NCI-H748 treated with DMSO at 0.1 percent for 48 hours (cell line): ENCODE data around the gene ATP5F1C.

ENCODE experiments used
- DNase-seq: peaks from one replicate; lab custom pipeline; 2025; lab: John Stamatoyannopoulos, UW

ATP5F1C gene

GRCh38 chr10:7794251-7795026 is 6.5 kb downstream of the ATP5F1C start:
- no peak for DNase-seq

GRCh38 chr10:7795605-7796004 is 7.6 kb downstream of the ATP5F1C start:
- no peak for DNase-seq

- DNase-seq = no peak
Measured at GRCh38 chr10:7797582-7797981, 9.6 kb downstream of the ATP5F1C start.

- DNase-seq = no peak
Measured at GRCh38 chr10:7802606-7803005, 14.6 kb downstream of the ATP5F1C start.

GRCh38 chr10:7804216-7804615 is 16.2 kb downstream of the ATP5F1C start:
- DNase-seq = no peak

- DNase-seq = no peak
Measured at GRCh38 chr10:7804741-7805140, 16.8 kb downstream of the ATP5F1C start.

GRCh38 chr10:7808686-7809267 is 20.8 kb downstream of the ATP5F1C start:
- DNase-seq = no peak

- DNase-seq = no peak
Measured at GRCh38 chr10:7810443-7810842, 22.5 kb downstream of the ATP5F1C start.

- no peak for DNase-seq
Measured at GRCh38 chr10:7811000-7811399, 23.0 kb downstream of the ATP5F1C start.

GRCh38 chr10:7811743-7812142 is 23.8 kb downstream of the ATP5F1C start:
- DNase-seq = peak; percentile 7

GRCh38 chr10:7813481-7813880 is 25.5 kb downstream of the ATP5F1C start:
- no peak for DNase-seq

- DNase-seq = no peak
Measured at GRCh38 chr10:7817576-7817975, 29.6 kb downstream of the ATP5F1C start.

- DNase-seq = no peak
Measured at GRCh38 chr10:7817984-7818294, 30.0 kb downstream of the ATP5F1C start.

- DNase-seq = peak; percentile 57
Measured at GRCh38 chr10:7818295-7819120, 30.5 kb downstream of the ATP5F1C start, which contains the start of gene TAF3. TAF3 (plus strand) TSS chr10:7818505; CDS start chr10:7818710, 205 bp downstream.

- DNase-seq = no peak
Measured at GRCh38 chr10:7819121-7819460, 31.1 kb downstream of the ATP5F1C start.

- no peak for DNase-seq
Measured at GRCh38 chr10:7824251-7824650, 36.3 kb downstream of the ATP5F1C start.

GRCh38 chr10:7826971-7827370 is 39.0 kb downstream of the ATP5F1C start:
- no peak for DNase-seq

GRCh38 chr10:7829289-7829834 is 41.4 kb downstream of the ATP5F1C start:
- DNase-seq = no peak

GRCh38 chr10:7832060-7832459 is 44.1 kb downstream of the ATP5F1C start:
- no peak for DNase-seq

- no peak for DNase-seq
Measured at GRCh38 chr10:7833210-7833609, 45.2 kb downstream of the ATP5F1C start.

GRCh38 chr10:7834262-7834661 is 46.3 kb downstream of the ATP5F1C start:
- no peak for DNase-seq

- no peak for DNase-seq
Measured at GRCh38 chr10:7836571-7836970, 48.6 kb downstream of the ATP5F1C start.

- no peak for DNase-seq
Measured at GRCh38 chr10:7846591-7846990, 58.6 kb downstream of the ATP5F1C start.
